Thoracic aorta (tissue), 2 donors: Measurements from ENCODE around the gene SMG7. TPM values are rescaled to one million over a fixed set of nuclear protein-coding genes. Genes with fewer than 3 reads are reported as not detected.

ENCODE experiments used
- ATAC-seq: fragments of 150-250 bp; one replicate; pipeline ENCODE4 v1.8.0; 2017; ENCODE audit warnings: low read depth; ENCODE audit not compliant: insufficient number of reproducible peaks, low FRiP score
- DNase-seq: peaks from one replicate; pipeline ENCODE4 v3.0.0-alpha.2; 2020; ENCODE audit warnings: low spot score
- H3K27ac ChIP-seq, 2 donors: fragments of 200-600 bp; sonication (generic); 1 replicate in 1 of 2; 2 replicates in 1 of 2; pipeline ENCODE4 v1.5.1; 2016; ENCODE audit warnings: mild to moderate bottlenecking in 2 of 2, moderate library complexity in 2 of 2
- H3K27me3 ChIP-seq: fragments of 200-600 bp; sonication (generic); replicated peaks from 2 replicates; pipeline ENCODE4 v1.6.0; 2016; ENCODE audit warnings: mild to moderate bottlenecking; ENCODE audit not compliant: insufficient read depth
- H3K36me3 ChIP-seq: fragments of 200-600 bp; sonication (generic); one replicate; pipeline ENCODE4 v1.5.1; 2016
- H3K4me1 ChIP-seq, 2 donors: fragments of 200-600 bp; sonication (generic); 1 replicate in 1 of 2; 2 replicates in 1 of 2; pipeline versions ENCODE4 v1.5.1 to v1.6.0; 2016; ENCODE audit warnings: low read depth in 2 of 2, mild to moderate bottlenecking in 1 of 2; ENCODE audit not compliant: control insufficient read depth in 1 of 2
- H3K4me3 ChIP-seq: fragments of 200-600 bp; sonication (generic); 2 replicates; pipeline ENCODE4 v1.5.1; 2016; ENCODE audit warnings: mild to moderate bottlenecking
- H3K9me3 ChIP-seq: fragments of 200-600 bp; sonication (generic); 2 replicates; pipeline ENCODE4 v1.5.1; 2016
- total RNA-seq, 2 donors: library from RNA; depleted of rRNA; stranded (reverse); fragments of >200 nt; gene quantifications; one replicate each; pipeline versions ENCODE4 v1.1.0 to v1.2.3, GENCODE V29; 2016
- TF ChIP-seq, protein P1 (sequence below): fragments of 200-600 bp; sonication (generic); IDR thresholded peaks from one replicate; pipeline ENCODE4 v1.5.1; 2019; ENCODE audit warnings: antibody characterized with exemption

Gene SMG7
- total RNA-seq, 2 donors from 2014 or later: 29.8 to 41.9 TPM

DNA sequence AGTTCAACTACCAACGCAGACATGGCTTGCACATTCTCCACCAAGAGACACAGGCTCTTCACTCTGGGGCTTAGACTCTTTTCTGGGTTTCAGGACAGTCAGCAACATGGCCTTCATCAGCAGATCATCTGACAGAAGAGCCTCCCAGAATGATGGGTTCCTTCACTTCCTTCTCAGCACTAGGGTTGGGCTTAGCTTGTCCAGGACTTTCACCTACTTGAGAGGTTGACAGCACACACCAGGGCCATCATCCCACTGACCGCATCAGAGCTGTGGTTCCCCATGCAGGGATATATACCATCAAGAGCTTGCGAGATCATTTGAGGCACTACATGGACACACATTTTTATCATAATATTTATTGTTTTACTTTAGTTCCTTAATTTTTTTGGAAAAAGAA, 128.3 kb downstream of the SMG7 start:
- ATAC-seq (no peak), DNase-seq (no peak)
- Histone ChIP-seq H3K4me1 (peaks cover 0 to 3% of the 10 kb centered on the region in 2 donors), H3K36me3 (no peaks in the 10 kb centered on the region), H3K27ac (no peak overlapping the region), H3K4me3 (no peak overlapping the region), H3K27me3 (no peaks in the 10 kb centered on the region), H3K9me3 (no peaks in the 10 kb centered on the region)
- TF ChIP-seq, protein P1, sequence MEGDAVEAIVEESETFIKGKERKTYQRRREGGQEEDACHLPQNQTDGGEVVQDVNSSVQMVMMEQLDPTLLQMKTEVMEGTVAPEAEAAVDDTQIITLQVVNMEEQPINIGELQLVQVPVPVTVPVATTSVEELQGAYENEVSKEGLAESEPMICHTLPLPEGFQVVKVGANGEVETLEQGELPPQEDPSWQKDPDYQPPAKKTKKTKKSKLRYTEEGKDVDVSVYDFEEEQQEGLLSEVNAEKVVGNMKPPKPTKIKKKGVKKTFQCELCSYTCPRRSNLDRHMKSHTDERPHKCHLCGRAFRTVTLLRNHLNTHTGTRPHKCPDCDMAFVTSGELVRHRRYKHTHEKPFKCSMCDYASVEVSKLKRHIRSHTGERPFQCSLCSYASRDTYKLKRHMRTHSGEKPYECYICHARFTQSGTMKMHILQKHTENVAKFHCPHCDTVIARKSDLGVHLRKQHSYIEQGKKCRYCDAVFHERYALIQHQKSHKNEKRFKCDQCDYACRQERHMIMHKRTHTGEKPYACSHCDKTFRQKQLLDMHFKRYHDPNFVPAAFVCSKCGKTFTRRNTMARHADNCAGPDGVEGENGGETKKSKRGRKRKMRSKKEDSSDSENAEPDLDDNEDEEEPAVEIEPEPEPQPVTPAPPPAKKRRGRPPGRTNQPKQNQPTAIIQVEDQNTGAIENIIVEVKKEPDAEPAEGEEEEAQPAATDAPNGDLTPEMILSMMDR: no peak

GRCh38 chr1:183602510-183602909, 130.2 kb downstream of the SMG7 start:
- TF ChIP-seq, protein P1: no peak
- Histone ChIP-seq H3K36me3 (no peaks in the 10 kb centered on the region), H3K4me3 (no peak overlapping the region), H3K4me1 (peaks cover 3 to 15% of the 10 kb centered on the region in 2 donors), H3K27me3 (no peaks in the 10 kb centered on the region), H3K9me3 (no peaks in the 10 kb centered on the region), H3K27ac (no peak overlapping the region)
- DNase-seq: no peak
- no peak for ATAC-seq

Other genes starting within 250 kb of the SMG7 start
- gene NMNAT2, start 54.1 kb upstream of the SMG7 start, total RNA-seq: 1 to 10 TPM in 1 of 2 donors, under 1 TPM in 1; 0.68 to 1.1 TPM
- gene NCF2, start 118.0 kb downstream of the SMG7 start, total RNA-seq: 10 to 100 TPM; 21.7 to 22.2 TPM
- gene ARPC5, start 163.3 kb downstream of the SMG7 start, total RNA-seq: 100 to 1,000 TPM; 102 to 108 TPM
- gene APOBEC4, start 180.8 kb downstream of the SMG7 start, total RNA-seq: not detected